GM19193 (cell line): Measurements from ENCODE around the gene LLGL2.

Source experiments
- POLR2A ChIP-seq: IDR thresholded peaks from 4 replicates; pipeline ENCODE4 v1.6.1; 2011; ENCODE audit not compliant: insufficient read depth, insufficient read length; ENCODE audit errors: extremely low read depth

The LLGL2 gene

DNA sequence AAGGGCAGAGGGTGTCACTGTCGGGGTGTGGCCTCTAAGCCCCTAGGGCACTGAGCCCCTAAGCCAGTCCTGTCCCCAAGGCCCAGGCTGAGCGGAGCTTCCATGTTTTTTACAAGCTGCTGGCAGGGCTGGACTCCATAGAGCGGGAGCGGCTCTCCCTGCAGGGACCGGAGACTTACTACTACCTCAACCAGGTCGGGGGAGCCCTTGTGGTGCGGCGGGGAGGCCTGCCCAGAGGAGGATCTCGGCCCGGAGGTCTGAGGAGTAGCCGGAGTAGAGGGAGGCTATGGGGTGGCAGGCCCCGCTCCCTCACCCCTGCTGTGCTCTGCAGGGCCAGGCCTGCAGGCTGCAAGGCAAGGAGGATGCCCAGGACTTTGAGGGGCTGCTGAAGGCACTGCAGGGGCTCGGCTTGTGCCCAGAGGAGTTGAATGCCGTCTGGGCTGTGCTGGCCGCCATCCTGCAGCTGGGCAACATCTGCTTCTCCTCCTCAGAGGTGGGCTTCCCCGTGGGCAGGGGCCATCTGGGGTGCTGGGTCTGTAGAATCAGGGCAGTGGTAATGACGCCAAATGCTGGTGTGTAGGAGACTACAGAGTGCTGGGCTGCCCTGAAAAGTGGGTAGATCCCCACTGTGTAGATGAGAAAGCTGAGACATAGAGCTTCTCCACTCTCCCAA, 67.0 kb downstream of the LLGL2 start:
- TF ChIP-seq POLR2A: no peak

DNA sequence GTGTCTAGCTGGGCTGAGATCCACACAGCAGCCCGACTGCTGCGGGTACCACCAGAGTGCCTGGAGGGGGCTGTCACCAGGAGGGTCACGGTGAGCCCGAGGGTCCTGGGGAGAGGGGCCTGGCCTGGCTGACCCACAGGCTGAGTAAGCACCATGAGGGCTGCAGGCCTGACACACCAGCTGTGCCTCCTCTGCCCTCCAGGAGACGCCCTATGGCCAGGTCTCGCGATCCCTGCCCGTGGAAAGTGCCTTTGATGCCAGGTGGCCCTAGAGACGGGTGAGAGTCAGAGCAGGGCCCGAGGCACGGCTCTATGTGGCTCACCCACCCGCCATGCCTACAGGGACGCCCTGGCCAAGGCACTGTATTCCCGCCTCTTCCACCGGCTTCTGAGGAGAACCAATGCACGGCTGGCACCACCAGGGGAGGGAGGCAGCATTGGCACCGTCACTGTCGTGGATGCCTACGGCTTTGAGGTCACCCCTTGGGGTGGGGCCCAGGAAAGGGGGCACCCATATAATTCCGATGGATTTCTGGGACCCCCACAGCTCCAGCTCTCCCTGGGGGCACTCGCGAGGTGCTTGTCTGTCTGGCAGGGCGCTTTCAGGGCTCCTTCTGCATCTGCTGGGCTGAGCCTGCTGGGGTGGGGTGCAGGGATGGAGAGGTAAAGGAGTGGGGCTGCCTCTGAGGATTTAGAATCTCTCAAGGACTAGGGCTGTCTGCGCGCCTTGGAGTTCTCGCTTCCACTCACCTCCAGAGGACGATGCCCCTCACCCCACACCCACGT, 69.2 kb downstream of the LLGL2 start:
- no peak for TF ChIP-seq POLR2A

DNA sequence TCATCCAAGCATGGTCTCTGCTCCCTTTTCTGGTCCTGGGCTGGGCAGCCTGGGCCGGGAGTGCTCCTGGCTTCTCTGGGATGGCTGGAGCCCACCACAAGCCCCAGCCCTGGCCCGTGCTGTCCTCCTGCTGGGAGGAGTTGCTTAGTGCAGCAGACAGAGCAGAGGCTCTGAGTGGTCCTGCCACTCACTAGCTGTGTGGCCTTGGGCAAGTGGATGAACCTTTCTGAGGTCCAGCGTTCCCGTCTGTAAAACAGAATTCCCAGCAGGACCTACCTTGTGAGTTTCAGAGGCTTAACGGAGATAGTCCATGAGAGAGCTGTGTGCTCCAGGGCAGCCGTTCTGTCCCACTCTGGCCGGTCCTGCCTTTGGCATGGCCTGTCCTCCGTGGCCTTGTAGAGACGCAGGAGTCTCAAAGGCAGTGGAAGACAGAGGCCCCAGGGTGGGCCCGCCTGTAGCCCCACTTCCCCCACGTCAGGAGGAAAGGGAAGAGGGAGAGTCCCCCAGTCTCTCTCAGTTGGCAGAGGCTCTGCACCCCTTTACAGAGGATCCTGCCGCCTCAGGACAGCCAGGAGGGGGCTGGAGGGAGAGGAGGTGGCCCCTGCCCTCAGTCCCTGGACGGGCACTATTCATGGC, 69.9 kb downstream of the LLGL2 start:
- TF ChIP-seq POLR2A: no peak

DNA sequence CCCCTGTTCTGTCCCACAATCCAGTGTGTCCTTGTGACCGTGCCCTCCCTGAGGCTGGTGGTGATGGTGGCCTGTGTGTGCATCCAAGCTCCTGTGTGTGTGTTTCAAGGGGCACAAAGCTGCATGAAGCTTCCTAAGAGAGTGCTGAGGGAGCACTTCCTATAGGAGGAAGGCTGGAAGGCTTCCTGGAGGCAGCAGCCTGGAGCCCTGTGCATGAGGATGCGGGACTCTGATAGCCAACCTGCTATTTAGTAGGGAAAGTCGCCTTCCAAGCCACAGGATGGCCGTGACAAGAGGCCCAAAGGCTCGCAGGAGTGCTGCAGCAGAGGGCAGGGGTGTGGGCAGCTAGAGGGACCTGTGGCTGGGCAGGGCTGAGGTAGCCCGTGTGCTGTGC, 70.4 kb downstream of the LLGL2 start:
- TF ChIP-seq POLR2A: no peak

DNA sequence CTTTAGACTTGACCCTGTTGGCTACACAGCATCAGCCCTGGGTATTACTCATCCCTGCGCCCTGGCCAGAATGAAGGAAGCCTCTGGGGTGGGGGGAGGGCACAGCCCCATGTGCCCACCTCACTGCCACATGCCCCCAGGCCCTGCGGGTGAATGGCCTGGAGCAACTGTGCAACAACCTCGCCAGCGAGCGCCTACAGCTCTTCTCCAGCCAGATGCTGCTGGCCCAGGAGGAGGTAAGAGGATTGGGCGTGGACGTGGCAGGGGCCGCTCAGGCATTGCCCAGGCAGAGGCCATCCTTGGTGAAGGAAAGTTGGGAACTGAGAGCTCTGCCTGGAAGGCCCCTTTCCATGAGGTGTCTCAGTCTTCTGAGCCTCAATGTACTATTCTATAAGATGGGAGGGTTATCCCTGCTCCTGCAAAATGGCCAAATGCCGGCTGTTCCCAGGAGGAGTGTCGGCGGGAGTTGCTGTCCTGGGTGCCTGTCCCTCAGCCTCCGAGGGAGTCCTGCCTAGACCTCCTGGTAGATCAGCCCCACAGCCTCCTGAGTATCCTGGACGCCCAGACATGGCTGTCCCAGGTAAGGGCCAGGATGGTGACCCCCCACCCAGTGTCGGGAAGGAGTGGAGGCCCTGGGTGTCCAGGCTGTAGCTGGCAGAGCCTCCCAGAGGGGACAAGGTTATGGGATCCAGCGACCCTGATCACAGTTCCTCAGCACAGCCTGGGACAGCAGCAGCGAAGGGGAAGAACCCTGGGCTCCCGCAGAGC, 71.0 kb downstream of the LLGL2 start:
- no peak for TF ChIP-seq POLR2A

DNA sequence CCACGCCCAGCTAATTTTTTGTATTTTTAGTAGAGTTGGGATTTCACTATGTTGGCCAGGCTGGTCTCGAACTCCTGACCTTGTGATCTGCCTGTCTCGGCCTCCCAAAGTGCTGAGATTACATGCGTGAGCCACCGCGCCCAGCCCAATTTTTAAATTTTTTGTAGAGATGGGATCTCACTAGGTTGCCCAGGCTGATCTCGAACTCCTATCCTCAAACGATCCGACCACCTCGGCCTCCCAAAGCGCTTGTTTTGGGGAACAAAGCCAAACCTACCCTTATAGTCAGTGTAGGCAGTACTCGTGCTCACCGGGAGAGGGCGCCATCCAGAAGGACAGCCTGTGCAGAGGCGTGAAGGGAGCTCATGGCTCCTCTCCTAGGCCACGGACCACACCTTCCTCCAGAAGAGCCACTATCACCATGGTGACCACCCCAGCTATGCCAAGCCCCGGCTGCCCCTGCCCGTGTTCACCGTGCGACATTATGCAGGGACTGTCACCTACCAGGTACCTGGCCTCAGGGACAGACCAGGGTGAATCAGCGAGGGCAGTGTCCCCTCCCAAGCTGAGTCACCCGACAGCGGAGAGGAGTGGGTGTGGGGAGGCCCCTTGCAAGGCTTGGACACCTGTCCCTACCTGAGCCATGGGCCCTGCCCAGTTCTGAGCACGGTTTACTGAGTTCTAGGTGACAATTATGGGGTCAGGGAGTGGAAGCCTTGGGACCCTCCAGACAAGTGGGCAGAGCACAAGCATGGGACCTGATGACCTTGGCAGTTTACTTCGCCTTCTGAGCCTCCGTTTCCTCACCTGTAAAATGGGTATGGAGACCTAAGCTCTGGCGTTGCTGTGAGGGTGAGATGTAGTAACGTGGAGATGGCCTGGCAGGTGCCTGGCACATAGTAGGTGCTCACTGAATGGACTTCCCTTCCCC, 75.8 kb downstream of the LLGL2 start:
- no peak for TF ChIP-seq POLR2A

DNA sequence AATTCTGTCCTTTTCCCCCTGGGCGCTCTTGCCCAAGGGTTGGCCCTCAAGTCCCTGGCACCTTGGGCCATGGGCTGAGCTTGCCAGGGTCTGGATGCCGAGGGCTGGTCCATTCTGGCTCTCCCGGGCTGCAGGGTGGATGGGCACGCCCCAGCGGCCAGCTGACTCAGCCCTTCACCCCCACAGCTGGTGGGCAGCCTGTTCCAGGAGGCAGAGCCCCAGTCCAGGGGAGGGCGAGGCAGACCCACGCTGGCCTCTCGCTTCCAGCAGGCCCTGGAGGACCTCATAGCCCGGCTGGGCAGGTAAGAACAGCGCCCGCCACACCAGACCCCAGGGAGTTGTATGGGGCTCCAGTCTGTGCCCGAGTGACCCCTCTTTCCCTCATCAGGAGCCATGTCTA, 77.1 kb downstream of the LLGL2 start:
- TF ChIP-seq POLR2A: no peak

DNA sequence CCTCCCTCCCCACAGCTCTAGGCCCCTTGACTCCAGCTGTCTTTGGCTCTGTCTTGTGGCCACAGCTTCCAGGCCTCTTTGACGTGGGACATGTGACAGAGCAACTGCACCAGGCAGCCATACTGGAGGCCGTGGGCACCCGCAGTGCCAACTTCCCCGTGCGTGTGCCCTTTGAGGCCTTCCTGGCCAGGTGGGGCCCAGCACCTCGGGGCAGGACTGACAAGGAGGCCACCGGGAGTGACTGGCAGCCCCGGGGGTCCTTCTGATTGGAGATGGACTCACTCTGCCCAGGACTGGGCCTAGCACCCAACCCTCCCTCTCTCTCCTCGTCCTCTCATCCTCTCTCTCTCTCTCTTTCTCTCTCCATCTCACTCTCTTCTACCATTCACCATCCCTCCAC, 77.6 kb downstream of the LLGL2 start:
- TF ChIP-seq POLR2A: no peak

DNA sequence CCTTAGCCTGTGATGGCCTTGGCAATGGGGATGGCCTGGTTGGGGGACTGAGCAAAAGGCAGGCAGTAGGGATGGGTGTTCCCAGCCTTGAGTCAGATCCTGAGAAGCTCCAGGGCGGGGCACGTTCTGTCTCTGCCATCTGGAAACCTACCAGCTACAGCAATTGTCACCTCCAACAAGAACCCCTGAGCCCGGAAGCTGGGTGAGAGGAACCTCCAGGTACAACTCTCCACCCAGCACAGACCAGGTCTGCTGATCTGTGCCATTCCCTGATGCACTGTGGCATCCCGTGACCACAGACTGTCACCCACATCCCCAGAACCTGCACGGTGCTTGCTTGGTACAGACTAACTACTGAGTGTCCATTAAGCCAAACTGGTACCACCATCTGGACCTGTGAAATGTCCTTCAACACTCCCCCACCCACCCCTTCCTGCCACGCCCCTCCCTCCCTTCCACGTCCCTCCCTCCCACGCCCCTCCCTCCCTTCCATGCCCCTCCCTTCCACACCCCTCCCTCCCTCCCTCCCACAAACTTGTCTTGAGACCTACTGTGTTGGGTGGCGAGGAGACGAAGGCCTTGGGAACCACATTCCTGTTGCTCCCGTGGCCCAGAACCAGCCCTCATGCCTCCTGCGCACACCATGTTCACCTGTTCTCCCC, 78.7 kb downstream of the LLGL2 start:
- TF ChIP-seq POLR2A: no peak

DNA sequence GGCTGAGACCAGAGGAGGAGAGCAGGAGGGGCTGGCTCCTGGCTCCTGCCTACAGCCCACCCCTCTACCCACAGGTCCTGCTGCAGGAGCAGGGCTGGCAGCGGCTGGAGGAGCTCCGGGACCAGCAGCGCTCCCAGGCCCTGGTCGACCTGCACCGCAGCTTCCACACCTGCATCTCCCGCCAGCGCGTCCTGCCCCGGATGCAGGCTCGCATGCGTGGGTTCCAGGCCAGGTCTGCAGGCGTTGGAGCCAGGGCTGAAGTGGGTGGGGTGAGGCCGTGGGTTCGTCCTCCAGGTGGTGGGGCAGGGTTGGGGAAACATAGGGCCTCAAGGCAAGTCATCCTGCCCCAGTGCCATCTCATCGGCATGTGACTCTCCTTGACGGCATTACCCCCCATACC, 80.3 kb downstream of the LLGL2 start:
- TF ChIP-seq POLR2A: no peak

DNA sequence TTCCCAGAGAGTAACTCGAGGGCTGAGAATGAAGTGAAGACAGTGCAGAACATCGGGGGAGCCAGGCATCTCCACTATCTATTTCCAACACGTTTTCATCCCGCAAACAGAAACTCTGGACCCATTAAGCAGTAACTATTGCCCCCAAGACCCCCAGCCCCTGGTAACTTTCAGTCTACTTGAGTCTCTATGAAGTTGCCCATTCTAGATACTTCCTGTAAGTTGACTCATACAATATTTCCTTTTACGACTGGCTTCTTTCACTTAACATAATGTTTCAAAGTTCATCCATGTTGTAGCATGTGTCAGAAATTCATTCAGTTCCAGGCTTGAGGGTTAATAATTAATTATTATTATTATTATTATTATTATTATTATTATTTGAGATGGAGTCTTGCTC, 81.6 kb downstream of the LLGL2 start:
- TF ChIP-seq POLR2A: no peak

DNA sequence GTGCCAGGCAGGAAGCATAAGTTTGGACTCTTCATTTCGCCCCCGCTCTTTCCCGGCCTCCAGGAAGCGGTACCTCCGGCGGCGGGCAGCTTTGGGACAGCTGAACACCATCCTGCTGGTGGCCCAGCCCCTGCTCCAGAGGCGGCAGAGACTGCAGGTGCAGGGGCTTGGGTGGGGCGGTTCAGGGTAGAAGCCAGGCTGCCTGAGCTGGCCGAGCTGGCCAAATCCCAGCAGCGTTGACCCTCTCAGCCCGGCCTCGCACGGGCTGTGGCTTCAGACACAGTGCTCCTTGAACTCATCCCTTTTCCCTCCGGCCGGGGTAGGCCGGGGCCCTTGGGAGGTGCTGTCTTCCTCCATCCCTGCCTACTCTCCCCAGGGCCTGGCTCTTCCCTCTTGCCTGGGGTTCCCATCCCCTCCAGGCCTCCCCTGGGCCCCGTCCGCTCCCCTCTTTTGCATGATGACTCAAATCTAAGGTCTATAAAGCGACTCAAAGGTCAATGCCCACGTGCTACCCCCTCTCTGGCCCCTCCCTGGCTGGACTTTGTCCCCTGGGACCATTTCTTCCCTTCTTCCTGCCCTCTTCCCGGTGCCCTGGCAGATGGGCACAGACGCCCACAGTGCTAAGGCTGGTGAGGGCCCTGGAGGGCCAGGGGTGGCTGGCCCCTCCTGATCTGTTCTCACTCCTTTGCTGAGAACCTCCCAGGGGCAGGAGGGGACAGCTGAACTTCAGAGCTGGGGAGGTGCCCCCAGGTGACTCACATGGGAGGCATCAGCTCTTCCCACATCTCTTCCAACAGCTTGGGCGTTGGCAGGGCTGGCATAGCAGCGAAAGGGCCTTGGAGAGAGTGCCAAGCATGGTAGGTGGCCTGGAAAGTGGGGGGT, 84.8 kb downstream of the LLGL2 start:
- TF ChIP-seq POLR2A: no peak
